Transverse colon (tissue), 4 donors: ENCODE data around the gene MECR. TPM values are rescaled to one million over a fixed set of nuclear protein-coding genes. Genes with fewer than 3 reads are reported as not detected.

ENCODE experiments used
- DNase-seq: peaks from one replicate; pipeline ENCODE4 v3.0.0-alpha.2; 2019
- H3K27ac ChIP-seq, 4 donors: fragments of 200-600 bp; sonication (generic); 2 replicates each; pipeline ENCODE4 v1.5.1; 2016 to 2018; ENCODE audit warnings: inconsistent platforms in 4 of 4
- H3K27me3 ChIP-seq: fragments of 200-600 bp; sonication (generic); 2 replicates; pipeline ENCODE4 v1.5.1; 2017; ENCODE audit warnings: inconsistent platforms
- H3K36me3 ChIP-seq, 4 donors: fragments of 200-600 bp; sonication (generic); 2 replicates each; pipeline ENCODE4 v1.5.1; 2017 to 2019; ENCODE audit warnings: inconsistent platforms in 4 of 4
- H3K4me1 ChIP-seq, 4 donors: fragments of 200-600 bp; sonication (generic); 2 replicates each; pipeline ENCODE4 v1.5.1; 2017 to 2020; ENCODE audit warnings: inconsistent platforms in 4 of 4
- H3K4me3 ChIP-seq, 4 donors: fragments of 200-600 bp; sonication (generic); 1 replicate in 1 of 4; 2 replicates in 3 of 4; pipeline versions ENCODE4 v1.5.1 to v1.6.1; 2017 to 2019; ENCODE audit warnings: inconsistent platforms in 4 of 4
- H3K9me3 ChIP-seq, 2 donors: fragments of 200-600 bp; sonication (generic); 2 replicates each; pipeline ENCODE4 v1.5.1; 2017 to 2019; ENCODE audit warnings: inconsistent platforms in 2 of 2
- EP300 ChIP-seq: sonication (generic); formaldehyde crosslinking; IDR thresholded peaks from one replicate; pipeline ENCODE4 v1.6.1; 2017; ENCODE audit warnings: antibody characterized with exemption, low read depth
- POLR2A ChIP-seq: fragments of 450-650 bp; IDR thresholded peaks from one replicate; pipeline ENCODE4 v1.6.1; 2016; ENCODE audit warnings: antibody characterized with exemption, mild to moderate bottlenecking, moderate library complexity
- POLR2AphosphoS5 ChIP-seq, 3 donors: sonication (generic); formaldehyde crosslinking; IDR thresholded peaks; one replicate each; pipeline ENCODE4 v1.6.1; 2016; ENCODE audit warnings: antibody characterized with exemption in 3 of 3
- WGBS, 2 donors: methylation state at CpG; one replicate each; pipeline ENCODE4 v1.1.5; 2018; ENCODE audit warnings: low coverage in 1 of 2; 5-methylcytosine and 5-hydroxymethylcytosine counted together
- in situ Hi-C, 4 donors: fragments of 200-750 bp; cut with MboI; loops; one replicate each; pipeline versions ENCODE4 v1.15.0 to v1.15.1; 2017; ENCODE audit warnings: low sequenced_read_pairs in 3 of 4, low pct_ligation_motif_present in 1 of 4, low pct_unique_long_range_greater_than_20kb in 1 of 4
- intact Hi-C: fragments of 100-400 bp; cut with DNase I; formaldehyde crosslinking; loops from one replicate; pipeline ENCODE4 v1.15.1; 2023; ENCODE audit warnings: low total_unique reads
- total RNA-seq, 4 donors: library from RNA; depleted of rRNA; stranded (reverse); fragments of >200 nt; gene quantifications; one replicate each; pipeline ENCODE4 v1.1.0, GENCODE V29; 2016
- TF ChIP-seq, protein P1 (sequence below), 5 experiments: fragments of 200-600 bp in 3 of 5; fragments of 450-650 bp in 2 of 5; sonication (generic) in 3 of 5; IDR thresholded peaks; 1 replicate in 2 of 5; 2 replicates in 3 of 5; pipeline ENCODE4 v1.5.1; 2016 to 2017; ENCODE audit warnings: antibody characterized with exemption in 5 of 5, inconsistent platforms in 3 of 5, mild to moderate bottlenecking in 2 of 5, moderate library complexity in 1 of 5

The MECR gene
- total RNA-seq, 4 donors from 2014 or later = 5.2 to 16.0 (median 12.2) TPM; not detected in 1

DNA sequence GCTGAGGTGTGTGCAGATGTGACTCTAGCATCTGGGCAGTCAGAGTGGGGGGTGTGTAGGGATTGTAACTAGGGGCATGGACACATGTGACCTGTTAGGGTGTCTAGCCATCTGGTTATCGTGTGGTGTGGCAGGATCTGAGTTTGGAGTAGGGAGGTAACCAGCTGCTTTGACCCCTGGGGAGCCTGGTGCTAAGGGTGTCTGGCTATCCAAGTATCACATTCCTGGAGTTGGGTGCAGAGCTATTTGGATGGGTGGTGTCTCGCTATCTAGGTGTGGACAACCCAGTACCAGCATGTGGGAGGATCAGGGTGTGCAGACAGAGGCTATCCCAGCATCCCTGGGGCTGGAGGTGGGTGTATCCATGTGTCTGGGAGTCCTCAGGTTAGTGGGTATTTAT lies 10.3 kb upstream of the MECR start:
- intact Hi-C loops = no loop called here
- TF ChIP-seq POLR2A (no peak), POLR2AphosphoS5 (IDR thresholded peaks at IDR 0.05) (no peak), EP300 (no peak)
- TF ChIP-seq, protein P1, sequence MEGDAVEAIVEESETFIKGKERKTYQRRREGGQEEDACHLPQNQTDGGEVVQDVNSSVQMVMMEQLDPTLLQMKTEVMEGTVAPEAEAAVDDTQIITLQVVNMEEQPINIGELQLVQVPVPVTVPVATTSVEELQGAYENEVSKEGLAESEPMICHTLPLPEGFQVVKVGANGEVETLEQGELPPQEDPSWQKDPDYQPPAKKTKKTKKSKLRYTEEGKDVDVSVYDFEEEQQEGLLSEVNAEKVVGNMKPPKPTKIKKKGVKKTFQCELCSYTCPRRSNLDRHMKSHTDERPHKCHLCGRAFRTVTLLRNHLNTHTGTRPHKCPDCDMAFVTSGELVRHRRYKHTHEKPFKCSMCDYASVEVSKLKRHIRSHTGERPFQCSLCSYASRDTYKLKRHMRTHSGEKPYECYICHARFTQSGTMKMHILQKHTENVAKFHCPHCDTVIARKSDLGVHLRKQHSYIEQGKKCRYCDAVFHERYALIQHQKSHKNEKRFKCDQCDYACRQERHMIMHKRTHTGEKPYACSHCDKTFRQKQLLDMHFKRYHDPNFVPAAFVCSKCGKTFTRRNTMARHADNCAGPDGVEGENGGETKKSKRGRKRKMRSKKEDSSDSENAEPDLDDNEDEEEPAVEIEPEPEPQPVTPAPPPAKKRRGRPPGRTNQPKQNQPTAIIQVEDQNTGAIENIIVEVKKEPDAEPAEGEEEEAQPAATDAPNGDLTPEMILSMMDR (IDR thresholded peaks at IDR 0.05) = no peak
- Histone ChIP-seq H3K4me3 (no peak overlapping the region), H3K27ac (no peak overlapping the region), H3K9me3 (no peaks in the 10 kb centered on the region), H3K4me1 (peaks cover 4 to 22% (median 18%) of the 10 kb centered on the region in 4 donors), H3K27me3 (peaks cover 33% of the 10 kb centered on the region), H3K36me3 (no peaks in the 10 kb centered on the region)
- WGBS, 2 donors = 79% methylated on average over 2 of the region's 2 CpGs; no CpG with 5 or more reads in 1 of the 2 donors
- no peak for DNase-seq
- in situ Hi-C loops = loop anchor here (10.0 to 25.0 kb wide), 5 partner anchors 846 to 1471 kb away; partner anchors contain the start of gene MATN1 (in 1 of the 4)

DNA sequence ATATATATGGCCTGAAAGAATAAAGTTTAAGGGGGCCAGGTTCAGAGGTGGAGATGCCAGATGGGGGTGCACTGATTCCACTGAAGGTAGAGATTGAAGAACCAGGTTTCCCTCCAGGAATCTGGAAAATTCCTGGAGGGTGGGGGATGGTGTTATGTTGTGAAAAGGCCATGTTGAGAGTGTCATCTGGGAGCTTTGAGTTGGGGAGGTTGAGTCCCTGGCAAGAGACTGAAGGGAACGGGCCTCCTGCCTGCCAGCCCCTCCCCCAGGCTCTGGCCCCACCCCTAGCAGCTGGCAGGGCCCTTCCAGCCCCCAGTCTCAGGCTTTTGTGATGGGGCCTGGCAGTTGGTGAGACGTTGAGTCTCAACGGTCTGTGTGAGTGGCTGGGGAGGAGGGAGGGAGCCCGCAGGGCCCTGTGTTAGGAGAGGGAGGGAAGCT lies 9.7 kb upstream of the MECR start:
- Histone ChIP-seq H3K4me3 (no peak overlapping the region), H3K36me3 (no peaks in the 10 kb centered on the region), H3K27ac (no peak overlapping the region), H3K4me1 (peaks cover 4 to 22% (median 18%) of the 10 kb centered on the region in 4 donors), H3K9me3 (no peaks in the 10 kb centered on the region), H3K27me3 (peaks cover 38% of the 10 kb centered on the region)
- TF ChIP-seq, protein P1 (IDR thresholded peaks at IDR 0.05) = no peak
- TF ChIP-seq EP300 = no peak
- no peak for TF ChIP-seq POLR2A
- TF ChIP-seq POLR2AphosphoS5 (IDR thresholded peaks at IDR 0.05) = no peak
- DNase-seq = no peak
- intact Hi-C loops = no loop called here
- 37% methylated on average over 3 of the region's 4 CpGs; no CpG with 5 or more reads in 1 of the 2 donors for WGBS, 2 donors
- in situ Hi-C loops = loop anchor here (10.0 to 25.0 kb wide), 5 partner anchors 847 to 1472 kb away; partner anchors contain the start of gene MATN1 (in 1 of the 4)

DNA sequence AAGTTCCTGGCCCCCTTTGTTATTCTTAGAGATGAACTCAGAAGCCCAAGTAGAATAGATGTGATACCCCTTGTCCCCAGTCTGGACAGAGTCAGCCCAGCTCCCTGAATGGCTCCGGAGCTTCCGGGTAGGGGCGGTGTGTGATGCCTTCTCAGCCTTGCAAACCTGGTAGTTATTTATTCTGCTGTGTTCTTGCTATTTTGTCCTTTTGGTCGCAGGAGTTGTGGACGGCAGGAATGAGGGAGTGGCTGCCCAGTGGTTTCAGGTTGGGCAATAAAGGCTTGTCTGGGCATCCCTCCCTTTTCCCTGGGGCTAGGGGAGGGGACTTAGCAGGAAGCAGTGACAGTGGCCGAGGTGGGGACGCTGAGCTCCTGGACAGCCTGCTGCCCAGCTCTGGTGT lies 8.4 kb upstream of the MECR start:
- DNase-seq = no peak
- intact Hi-C loops = loop anchor here (5.0 kb wide), 1 partner anchor 1468 kb away; no protein-coding TSS in a partner anchor
- H3K36me3 ChIP-seq = no peaks in the 10 kb centered on the region
- in situ Hi-C loops = loop anchor here (10.0 to 25.0 kb wide), 5 partner anchors 848 to 1476 kb away; partner anchors contain the start of gene MATN1 (in 1 of the 4)
- TF ChIP-seq, protein P1 (IDR thresholded peaks at IDR 0.05) = no peak
- TF ChIP-seq POLR2A (no peak), POLR2AphosphoS5 (IDR thresholded peaks at IDR 0.05) (no peak), EP300 (no peak)
- WGBS, 2 donors = 54% methylated on average over 7 of the region's 7 CpGs; no CpG with 5 or more reads in 1 of the 2 donors
- H3K4me1 ChIP-seq = peaks cover 4 to 22% (median 18%) of the 10 kb centered on the region in 4 donors
- H3K4me3 ChIP-seq = no peak overlapping the region
- no peaks in the 10 kb centered on the region for H3K9me3 ChIP-seq
- peaks cover 42% of the 10 kb centered on the region for H3K27me3 ChIP-seq
- no peak overlapping the region for H3K27ac ChIP-seq

DNA sequence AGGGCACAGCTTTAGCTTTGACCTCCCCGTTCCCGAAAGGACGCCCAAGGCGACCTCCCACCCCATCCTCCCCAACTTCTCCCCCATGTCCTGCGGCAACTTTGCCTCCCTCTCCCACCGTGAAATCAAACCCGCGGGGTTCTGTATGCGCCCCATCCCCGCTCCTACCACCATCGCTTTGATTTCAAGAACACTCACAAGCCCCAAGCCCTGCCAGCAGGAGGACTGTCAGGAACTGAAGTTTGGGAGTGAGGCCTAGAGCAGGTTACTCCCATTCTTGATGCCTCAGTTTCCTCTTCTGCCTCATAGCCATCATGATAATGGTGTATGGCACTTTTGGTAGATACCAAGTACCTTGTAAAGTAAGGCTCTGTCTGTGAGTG lies 7.9 kb upstream of the MECR start:
- Histone ChIP-seq H3K36me3 (no peaks in the 10 kb centered on the region), H3K4me1 (peaks cover 4 to 22% (median 18%) of the 10 kb centered on the region in 4 donors), H3K9me3 (no peaks in the 10 kb centered on the region), H3K4me3 (peak overlapping the region in 1 of 4 donors; percentile 49), H3K27ac (peak overlapping the region in 3 of 4 donors; percentile 5 to 69 (median 34)), H3K27me3 (peaks cover 42% of the 10 kb centered on the region)
- no peak for DNase-seq
- intact Hi-C loops = loop anchor here (5.0 kb wide), 1 partner anchor 1469 kb away; no protein-coding TSS in a partner anchor
- 51% methylated on average over 11 of the region's 11 CpGs; no CpG with 5 or more reads in 1 of the 2 donors for WGBS, 2 donors
- in situ Hi-C loops = loop anchor here (10.0 to 25.0 kb wide), 5 partner anchors 849 to 1476 kb away; partner anchors contain the start of gene MATN1 (in 1 of the 4)
- TF ChIP-seq POLR2AphosphoS5 (IDR thresholded peaks at IDR 0.05) = no peak
